ENCODE data around the gene TMEM128.

TMEM128 gene, protein sequence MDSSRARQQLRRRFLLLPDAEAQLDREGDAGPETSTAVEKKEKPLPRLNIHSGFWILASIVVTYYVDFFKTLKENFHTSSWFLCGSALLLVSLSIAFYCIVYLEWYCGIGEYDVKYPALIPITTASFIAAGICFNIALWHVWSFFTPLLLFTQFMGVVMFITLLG

DNA sequence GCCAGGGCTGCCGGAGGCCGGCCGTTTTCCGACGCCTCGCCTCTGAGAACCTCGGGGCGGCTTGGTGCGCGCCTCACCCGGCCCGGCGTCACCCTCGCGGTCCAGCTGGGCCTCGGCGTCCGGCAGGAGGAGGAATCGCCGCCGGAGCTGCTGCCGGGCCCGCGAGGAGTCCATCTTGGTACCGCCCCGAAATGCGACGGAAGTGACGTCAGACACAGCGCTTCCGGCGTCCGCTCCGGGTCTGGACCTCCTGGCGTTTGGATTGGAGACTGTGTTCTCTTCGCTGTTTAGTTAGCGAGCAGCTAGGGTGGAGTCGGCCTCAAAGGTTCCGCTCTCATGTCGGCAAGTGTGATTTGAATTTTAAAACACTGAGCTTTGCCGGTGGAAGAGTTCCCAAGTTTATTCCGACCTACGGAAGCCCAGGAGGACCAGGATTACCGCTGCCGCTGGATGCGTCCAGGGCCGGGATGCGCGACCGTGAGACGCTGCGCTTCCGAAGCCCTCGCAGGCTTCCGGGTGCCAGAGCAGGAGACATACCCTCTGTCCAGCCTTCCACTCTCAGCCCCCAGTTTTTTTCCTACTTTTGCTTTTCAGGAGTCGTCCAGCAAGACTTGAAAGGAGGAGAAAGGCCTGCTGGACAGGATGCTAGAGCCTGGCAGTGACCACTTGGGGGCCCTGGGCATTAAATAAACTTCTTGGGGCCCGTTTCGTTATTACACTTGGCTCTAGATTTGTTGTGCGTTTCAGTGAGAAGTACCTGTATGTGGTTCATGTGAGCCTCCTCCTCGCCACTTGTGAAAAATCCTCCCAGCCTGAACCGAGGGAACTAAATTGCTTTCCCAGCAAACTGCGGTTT lies at the start of gene TMEM128:
TSS of gene TMEM128 (minus strand) at position 195 of the 856 bp plus-strand sequence. CDS start at position 174, 21 bp downstream.
- Histone ChIP-seq H3K4me3 (ENCODE audit: low read depth in 1 of 2, low read length in 2 of 2) (peak within 1 kb of the TSS; percentile 89 to 99), H3K27ac (ENCODE audit: low read length) (peak within 1 kb of the TSS; percentile 97), H3K27me3 (ENCODE audit: low read depth, low read length) (no peaks in the 10 kb centered on the region), H3K36me3 (ENCODE audit: control insufficient read depth in 1 of 2, insufficient read depth in 2 of 2, low read length in 2 of 2) (peaks cover 21 to 23% of the 10 kb centered on the region in 2 donors), H3K4me1 (ENCODE audit: control insufficient read depth in 1 of 2, insufficient read depth in 2 of 2, low read length in 2 of 2) (peaks cover 11 to 19% of the 10 kb centered on the region in 2 donors), H3K9me3 (ENCODE audit: control insufficient read depth in 1 of 2, low read length in 2 of 2) (no peaks in the 10 kb centered on the region)

DNA sequence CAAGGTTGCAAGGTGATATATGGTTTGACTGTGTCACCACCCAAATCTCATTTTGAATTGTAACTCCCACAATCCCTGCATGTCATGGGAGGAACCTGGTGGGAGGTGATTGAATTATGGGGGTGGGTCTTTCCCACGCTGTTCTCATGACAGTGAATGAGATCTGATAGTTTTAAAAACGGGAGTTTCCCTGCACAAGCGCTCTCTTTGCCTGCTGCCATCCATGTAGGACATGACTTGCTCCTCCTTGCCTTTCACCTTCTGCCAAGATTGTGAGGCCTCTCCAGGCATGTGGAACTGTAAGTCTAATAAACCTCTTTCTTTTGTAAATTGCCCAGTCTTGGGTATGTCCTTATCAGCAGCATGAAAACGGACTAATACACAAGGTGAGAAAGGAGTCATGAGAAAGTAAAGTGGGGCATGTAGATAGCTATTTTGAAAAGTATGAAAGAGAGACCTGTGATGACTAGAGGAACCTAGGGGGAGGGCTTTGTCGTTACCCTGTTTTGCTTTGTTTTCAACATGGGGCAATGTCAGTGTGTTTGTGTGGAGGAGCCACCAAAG lies 48.3 kb upstream of the TMEM128 start:
- Histone ChIP-seq H3K9me3 (ENCODE audit: control insufficient read depth in 1 of 2, low read length in 2 of 2) (no peaks in the 10 kb centered on the region), H3K36me3 (ENCODE audit: control insufficient read depth in 1 of 2, insufficient read depth in 2 of 2, low read length in 2 of 2) (peaks cover 3 to 6% of the 10 kb centered on the region in 2 donors), H3K27ac (ENCODE audit: low read length) (no peak overlapping the region), H3K27me3 (ENCODE audit: low read depth, low read length) (no peaks in the 10 kb centered on the region), H3K4me1 (ENCODE audit: control insufficient read depth in 1 of 2, insufficient read depth in 2 of 2, low read length in 2 of 2) (peaks cover 4% of the 10 kb centered on the region in 2 donors), H3K4me3 (ENCODE audit: low read depth in 1 of 2, low read length in 2 of 2) (no peak overlapping the region)

DNA sequence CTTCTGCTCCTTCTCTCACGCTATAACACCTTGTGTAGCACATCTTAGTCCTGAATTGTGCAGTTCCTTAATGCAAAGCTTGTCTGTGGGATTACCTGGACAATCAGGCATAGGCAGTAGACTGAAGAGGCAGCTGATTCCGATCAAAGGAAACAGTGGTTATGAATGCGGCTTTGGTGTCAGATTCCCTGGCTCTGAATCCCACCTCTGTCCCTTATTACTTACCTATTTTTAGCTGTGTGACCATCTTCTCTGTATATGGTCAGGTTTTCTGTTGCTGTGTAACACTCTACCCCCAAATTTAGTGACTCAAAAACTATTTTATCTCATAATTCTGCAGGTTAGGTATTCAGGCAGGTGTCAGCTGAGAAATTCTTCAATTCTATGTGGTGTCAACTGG lies 45.3 kb upstream of the TMEM128 start:
- no peak overlapping the region for H3K4me3 ChIP-seq (ENCODE audit: low read depth in 1 of 2, low read length in 2 of 2)
- H3K27me3 ChIP-seq (ENCODE audit: low read depth, low read length), result no peaks in the 10 kb centered on the region
- H3K4me1 ChIP-seq (ENCODE audit: control insufficient read depth in 1 of 2, insufficient read depth in 2 of 2, low read length in 2 of 2), result peaks cover 18 to 25% of the 10 kb centered on the region in 2 donors

DNA sequence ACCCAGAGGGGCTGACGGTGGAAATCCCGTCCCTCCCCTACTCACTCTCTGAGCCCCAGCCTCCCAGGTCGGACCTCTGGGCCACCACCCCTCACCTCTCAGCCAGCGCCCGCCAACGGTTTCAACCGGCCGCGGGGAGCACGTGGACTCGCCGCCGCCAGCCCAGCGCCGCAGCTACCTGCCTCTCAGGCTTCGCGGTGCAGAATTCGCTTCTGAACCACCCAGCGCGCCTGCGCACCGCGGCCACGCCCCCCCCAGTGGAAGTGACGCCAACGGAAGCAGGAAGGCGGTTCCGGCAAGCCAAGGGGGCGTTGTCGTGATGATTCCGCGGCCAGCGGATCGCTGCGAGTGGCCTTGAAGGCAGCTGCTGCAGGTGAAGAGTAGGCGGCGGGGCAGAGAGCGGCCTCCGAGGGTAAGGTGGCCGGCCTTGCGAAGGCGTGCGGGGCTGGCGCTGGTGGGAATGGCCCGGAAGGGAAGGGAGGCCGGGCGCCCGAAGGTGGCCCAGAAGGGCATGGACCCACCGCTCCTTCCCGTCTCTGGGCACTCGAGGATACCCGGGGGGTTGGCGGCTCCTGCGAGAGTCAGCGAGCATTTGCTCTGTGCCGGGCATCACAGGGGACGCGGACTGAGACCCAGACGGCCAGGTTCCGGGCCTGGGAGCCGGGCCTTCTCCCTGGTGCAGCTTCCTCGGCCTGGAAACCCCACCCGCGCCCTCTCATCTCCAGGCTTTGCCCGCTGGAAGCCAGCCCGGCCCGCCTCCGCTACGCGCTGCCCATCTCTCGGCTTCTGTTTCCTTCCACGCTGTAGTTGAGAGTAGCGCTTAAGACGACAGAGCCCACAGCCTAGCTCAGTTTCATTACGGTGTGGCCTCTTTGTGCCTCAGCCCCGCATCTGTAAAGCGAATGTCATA lies 42.2 kb upstream of the TMEM128 start, which contains the start of the genes LYAR and ZBTB49:
TSS of gene LYAR (minus strand) at position 214 of the 910 bp plus-strand sequence. CDS start 6,412 bp downstream, outside the sequence.
TSS of gene ZBTB49 (plus strand) at position 311 of the 910 bp plus-strand sequence. CDS start 9,695 bp downstream, outside the sequence.
- no peaks in the 10 kb centered on the region for H3K27me3 ChIP-seq (ENCODE audit: low read depth, low read length)
- peak within 1 kb of the TSS; percentile 87 to 99 for H3K4me3 ChIP-seq (ENCODE audit: low read depth in 1 of 2, low read length in 2 of 2)
- H3K27ac ChIP-seq (ENCODE audit: low read length), result peak within 1 kb of the TSS; percentile 70
- peaks cover 18 to 25% of the 10 kb centered on the region in 2 donors for H3K4me1 ChIP-seq (ENCODE audit: control insufficient read depth in 1 of 2, insufficient read depth in 2 of 2, low read length in 2 of 2)
- peaks cover 4 to 10% of the 10 kb centered on the region in 2 donors for H3K36me3 ChIP-seq (ENCODE audit: control insufficient read depth in 1 of 2, insufficient read depth in 2 of 2, low read length in 2 of 2)
- H3K9me3 ChIP-seq (ENCODE audit: control insufficient read depth in 1 of 2, low read length in 2 of 2), result no peaks in the 10 kb centered on the region

More for the DNA sequence above, 45.3 kb upstream of the TMEM128 start:
- H3K36me3 ChIP-seq (ENCODE audit: control insufficient read depth in 1 of 2, insufficient read depth in 2 of 2, low read length in 2 of 2), result no peaks in the 10 kb centered on the region
- H3K27ac ChIP-seq (ENCODE audit: low read length), result no peak overlapping the region
- no peaks in the 10 kb centered on the region for H3K9me3 ChIP-seq (ENCODE audit: control insufficient read depth in 1 of 2, low read length in 2 of 2)

DNA sequence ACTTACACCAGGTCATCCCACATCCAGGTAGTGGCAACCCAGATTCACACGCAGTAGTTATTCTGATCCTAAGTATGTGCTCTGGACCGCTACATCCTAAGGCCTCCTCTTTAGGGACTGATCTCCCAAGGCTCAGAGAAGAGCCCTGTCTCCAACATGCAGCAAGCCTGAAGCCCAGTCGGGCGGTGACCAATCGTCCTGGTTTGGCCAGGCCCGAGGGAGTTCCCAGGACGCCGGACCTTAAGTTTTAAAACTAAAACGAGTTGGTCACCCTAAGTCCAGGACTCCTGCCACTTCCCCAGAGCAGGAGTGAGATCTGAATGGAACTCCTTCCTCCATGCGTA lies 41.5 kb upstream of the TMEM128 start:
- peak overlapping the region; percentile 20 for H3K27ac ChIP-seq (ENCODE audit: low read length)
- H3K4me1 ChIP-seq (ENCODE audit: control insufficient read depth in 1 of 2, insufficient read depth in 2 of 2, low read length in 2 of 2), result peaks cover 18 to 25% of the 10 kb centered on the region in 2 donors
- peak overlapping the region; percentile 87 to 99 for H3K4me3 ChIP-seq (ENCODE audit: low read depth in 1 of 2, low read length in 2 of 2)
- no peaks in the 10 kb centered on the region for H3K27me3 ChIP-seq (ENCODE audit: low read depth, low read length)
- peaks cover 4 to 14% of the 10 kb centered on the region in 2 donors for H3K36me3 ChIP-seq (ENCODE audit: control insufficient read depth in 1 of 2, insufficient read depth in 2 of 2, low read length in 2 of 2)
- no peaks in the 10 kb centered on the region for H3K9me3 ChIP-seq (ENCODE audit: control insufficient read depth in 1 of 2, low read length in 2 of 2)

DNA sequence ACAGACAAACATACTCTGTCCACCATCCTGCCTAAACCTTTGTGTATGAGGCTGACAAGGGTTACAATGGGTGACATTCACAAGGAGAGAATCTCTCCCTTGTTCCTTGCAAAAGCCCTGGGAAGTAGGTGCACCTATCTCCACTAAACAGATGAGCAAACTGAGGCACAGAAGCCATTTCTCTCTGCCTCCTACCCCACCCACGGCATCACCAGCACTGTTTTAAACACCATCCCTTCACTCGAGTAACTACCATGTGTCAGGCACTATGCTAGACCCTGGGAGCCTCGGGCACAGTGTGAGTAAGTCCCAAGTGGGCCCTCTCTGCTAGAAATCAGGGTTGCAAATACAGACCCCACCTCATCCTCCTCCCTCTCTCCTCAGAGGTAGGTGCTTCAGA lies 41.0 kb upstream of the TMEM128 start:
- Histone ChIP-seq H3K36me3 (ENCODE audit: control insufficient read depth in 1 of 2, insufficient read depth in 2 of 2, low read length in 2 of 2) (peaks cover 4 to 20% of the 10 kb centered on the region in 2 donors), H3K4me3 (ENCODE audit: low read depth in 1 of 2, low read length in 2 of 2) (peak overlapping the region; percentile 87 to 99)

DNA sequence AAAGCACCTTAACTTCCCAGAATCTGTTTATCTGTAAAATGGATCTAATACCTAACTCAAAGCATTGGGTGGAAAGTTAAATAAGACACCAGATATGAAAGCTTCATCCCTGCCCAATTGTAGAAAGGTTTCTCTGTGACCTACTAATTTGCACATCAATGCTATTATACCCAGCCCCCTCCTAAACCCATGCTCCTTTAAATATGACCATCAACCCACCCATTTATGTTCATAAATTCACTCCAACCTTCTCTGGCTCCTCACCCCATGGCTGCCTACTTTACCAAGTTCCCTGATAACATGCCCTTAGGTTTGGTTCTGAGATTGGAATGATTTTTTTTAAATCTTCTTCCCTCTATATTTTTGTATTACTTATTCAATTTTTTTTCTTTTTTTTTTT lies 40.1 kb upstream of the TMEM128 start:
- Histone ChIP-seq H3K4me3 (ENCODE audit: low read depth in 1 of 2, low read length in 2 of 2) (no peak overlapping the region), H3K36me3 (ENCODE audit: control insufficient read depth in 1 of 2, insufficient read depth in 2 of 2, low read length in 2 of 2) (peaks cover 5 to 28% of the 10 kb centered on the region in 2 donors), H3K27me3 (ENCODE audit: low read depth, low read length) (no peaks in the 10 kb centered on the region), H3K27ac (ENCODE audit: low read length) (no peak overlapping the region), H3K9me3 (ENCODE audit: control insufficient read depth in 1 of 2, low read length in 2 of 2) (no peaks in the 10 kb centered on the region), H3K4me1 (ENCODE audit: control insufficient read depth in 1 of 2, insufficient read depth in 2 of 2, low read length in 2 of 2) (peaks cover 18 to 25% of the 10 kb centered on the region in 2 donors)

More for the DNA sequence above, 41.0 kb upstream of the TMEM128 start:
- Histone ChIP-seq H3K27me3 (ENCODE audit: low read depth, low read length) (no peaks in the 10 kb centered on the region), H3K27ac (ENCODE audit: low read length) (no peak overlapping the region), H3K4me1 (ENCODE audit: control insufficient read depth in 1 of 2, insufficient read depth in 2 of 2, low read length in 2 of 2) (peaks cover 18 to 25% of the 10 kb centered on the region in 2 donors), H3K9me3 (ENCODE audit: control insufficient read depth in 1 of 2, low read length in 2 of 2) (no peaks in the 10 kb centered on the region)

DNA sequence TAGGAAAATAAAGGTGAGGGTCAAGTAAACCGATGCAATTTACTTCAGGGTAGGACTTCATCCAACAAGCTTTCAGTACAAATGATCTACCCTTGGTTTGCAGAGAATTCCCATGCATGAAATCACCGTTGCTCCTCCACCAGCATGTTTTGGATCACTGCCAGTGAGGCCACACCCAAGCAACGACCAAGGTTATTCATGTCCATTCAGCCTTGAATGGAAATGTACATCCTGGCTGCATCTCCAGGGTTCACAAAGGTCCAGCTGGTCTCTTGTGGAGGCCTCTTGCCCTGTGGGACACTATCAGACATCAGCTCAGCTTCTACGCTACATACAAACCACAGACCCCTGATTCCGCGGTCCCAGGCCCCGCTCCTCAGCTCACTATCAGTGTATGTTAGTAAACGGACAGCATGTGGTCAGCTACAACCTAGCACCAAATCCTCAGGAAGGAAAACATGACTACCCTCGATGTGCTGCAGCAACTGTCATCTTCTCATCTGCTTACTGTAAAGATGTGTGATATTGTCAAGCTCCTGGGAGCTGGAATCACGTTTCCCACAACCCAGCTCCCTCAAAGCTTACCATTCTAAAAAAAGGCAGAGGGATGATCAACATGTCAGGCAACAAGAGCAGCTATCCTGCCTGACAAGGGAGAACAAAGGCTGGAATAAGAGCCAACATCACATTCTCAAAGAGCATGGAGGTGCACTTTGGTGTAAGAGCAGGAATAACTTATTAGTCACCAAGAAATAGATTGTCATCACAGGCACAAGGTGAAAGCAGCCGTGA lies 37.0 kb upstream of the TMEM128 start:
- H3K36me3 ChIP-seq (ENCODE audit: control insufficient read depth in 1 of 2, insufficient read depth in 2 of 2, low read length in 2 of 2), result peaks cover 15 to 57% of the 10 kb centered on the region in 2 donors
- H3K9me3 ChIP-seq (ENCODE audit: control insufficient read depth in 1 of 2, low read length in 2 of 2), result no peaks in the 10 kb centered on the region
- H3K27me3 ChIP-seq (ENCODE audit: low read depth, low read length), result no peaks in the 10 kb centered on the region
- H3K27ac ChIP-seq (ENCODE audit: low read length), result no peak overlapping the region
- H3K4me1 ChIP-seq (ENCODE audit: control insufficient read depth in 1 of 2, insufficient read depth in 2 of 2, low read length in 2 of 2), result peaks cover 7 to 14% of the 10 kb centered on the region in 2 donors
- H3K4me3 ChIP-seq (ENCODE audit: low read depth in 1 of 2, low read length in 2 of 2), result no peak overlapping the region

DNA sequence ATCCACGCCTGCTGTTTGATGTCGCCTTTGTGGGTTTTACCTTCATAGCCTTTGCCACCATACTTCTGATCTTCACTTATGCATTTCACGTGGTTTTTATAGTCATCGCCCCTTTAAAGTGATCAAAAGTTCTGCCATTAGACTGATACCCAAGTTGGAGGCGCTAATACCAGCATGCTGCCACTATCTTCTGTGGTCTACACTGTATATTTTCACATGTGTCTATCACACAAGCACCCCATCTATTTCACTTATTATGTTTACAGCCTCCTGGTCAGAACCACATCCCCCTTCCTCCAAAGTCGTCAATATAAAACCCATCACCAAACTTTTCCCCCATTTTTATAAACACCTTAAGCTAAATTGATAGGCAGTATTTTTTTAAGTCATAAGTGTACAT lies 33.8 kb upstream of the TMEM128 start:
- H3K36me3 ChIP-seq (ENCODE audit: control insufficient read depth in 1 of 2, insufficient read depth in 2 of 2, low read length in 2 of 2), result peaks cover 33 to 85% of the 10 kb centered on the region in 2 donors
- H3K4me3 ChIP-seq (ENCODE audit: low read depth in 1 of 2, low read length in 2 of 2), result no peak overlapping the region
- H3K4me1 ChIP-seq (ENCODE audit: control insufficient read depth in 1 of 2, insufficient read depth in 2 of 2, low read length in 2 of 2), result no peaks in the 10 kb centered on the region
- no peaks in the 10 kb centered on the region for H3K9me3 ChIP-seq (ENCODE audit: control insufficient read depth in 1 of 2, low read length in 2 of 2)
- no peaks in the 10 kb centered on the region for H3K27me3 ChIP-seq (ENCODE audit: low read depth, low read length)
- no peak overlapping the region for H3K27ac ChIP-seq (ENCODE audit: low read length)

DNA sequence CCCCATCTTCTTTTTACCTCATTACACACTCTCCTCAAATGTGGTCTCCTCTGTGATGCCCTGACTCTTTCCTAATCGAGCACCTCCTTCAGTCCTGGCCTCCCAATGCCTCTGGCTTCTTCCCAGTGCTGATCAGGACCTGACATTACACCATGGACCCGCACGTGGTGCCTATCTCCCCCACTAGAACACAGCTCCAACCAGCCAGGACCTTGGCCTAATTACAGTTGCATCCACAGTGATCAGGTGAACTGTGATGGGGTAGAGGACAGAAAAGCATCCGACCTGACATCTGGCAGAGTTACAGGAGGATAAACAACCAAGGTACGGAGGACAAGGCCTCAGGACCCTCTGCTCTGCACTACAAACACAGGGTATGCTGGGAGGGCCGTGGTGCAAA lies 29.5 kb upstream of the TMEM128 start:
- H3K36me3 ChIP-seq (ENCODE audit: control insufficient read depth in 1 of 2, insufficient read depth in 2 of 2, low read length in 2 of 2), result peaks cover 50 to 87% of the 10 kb centered on the region in 2 donors
- no peak overlapping the region for H3K27ac ChIP-seq (ENCODE audit: low read length)
- no peaks in the 10 kb centered on the region for H3K9me3 ChIP-seq (ENCODE audit: control insufficient read depth in 1 of 2, low read length in 2 of 2)
- H3K4me1 ChIP-seq (ENCODE audit: control insufficient read depth in 1 of 2, insufficient read depth in 2 of 2, low read length in 2 of 2), result no peaks in the 10 kb centered on the region
- H3K27me3 ChIP-seq (ENCODE audit: low read depth, low read length), result no peaks in the 10 kb centered on the region
- H3K4me3 ChIP-seq (ENCODE audit: low read depth in 1 of 2, low read length in 2 of 2), result no peak overlapping the region
